AG08396 (cell line): ENCODE measurements around the gene SLC25A34.

ENCODE experiments used
- DNase-seq: peaks from one replicate; pipeline ENCODE4 v3.0.0; 2012; ENCODE audit warnings: low spot score, mixed read lengths

SLC25A34 gene

DNA sequence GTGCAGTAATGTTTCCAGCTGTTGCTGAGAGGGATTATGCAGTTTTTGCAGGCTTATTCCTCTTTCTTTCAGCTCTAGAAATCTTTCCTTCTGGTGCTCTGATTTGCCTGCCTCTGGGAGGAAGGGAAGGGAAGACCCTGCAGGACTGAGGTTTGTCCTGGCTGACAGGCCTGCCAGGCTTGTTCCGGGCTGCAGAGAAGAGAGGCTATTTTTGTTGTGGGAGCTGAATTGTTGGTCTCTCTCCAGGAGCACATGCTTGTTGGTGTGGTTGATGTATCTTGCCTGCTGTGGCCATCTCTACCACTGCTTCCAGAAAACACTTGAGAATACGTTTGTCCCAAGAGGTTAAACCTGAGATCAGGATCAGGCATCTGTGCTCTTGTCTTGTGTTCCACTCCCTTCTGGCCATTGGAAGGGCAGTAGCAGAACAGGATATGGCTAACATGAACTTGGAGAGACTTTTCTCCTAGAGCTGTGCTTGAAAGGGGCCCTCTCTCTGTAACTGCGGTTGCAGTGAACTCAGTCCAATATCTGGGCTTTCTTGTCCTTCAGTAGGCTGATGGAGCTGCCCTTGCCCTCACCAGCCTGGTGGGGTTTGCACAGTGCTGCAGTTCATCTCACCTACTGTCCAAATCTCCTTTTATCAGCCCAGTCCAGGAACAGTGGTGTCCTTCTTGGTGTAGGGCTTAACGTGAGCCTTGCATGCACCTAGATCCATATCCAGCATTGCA lies 21.5 kb upstream of the SLC25A34 start:
- DNase-seq = peak; percentile 83

DNA sequence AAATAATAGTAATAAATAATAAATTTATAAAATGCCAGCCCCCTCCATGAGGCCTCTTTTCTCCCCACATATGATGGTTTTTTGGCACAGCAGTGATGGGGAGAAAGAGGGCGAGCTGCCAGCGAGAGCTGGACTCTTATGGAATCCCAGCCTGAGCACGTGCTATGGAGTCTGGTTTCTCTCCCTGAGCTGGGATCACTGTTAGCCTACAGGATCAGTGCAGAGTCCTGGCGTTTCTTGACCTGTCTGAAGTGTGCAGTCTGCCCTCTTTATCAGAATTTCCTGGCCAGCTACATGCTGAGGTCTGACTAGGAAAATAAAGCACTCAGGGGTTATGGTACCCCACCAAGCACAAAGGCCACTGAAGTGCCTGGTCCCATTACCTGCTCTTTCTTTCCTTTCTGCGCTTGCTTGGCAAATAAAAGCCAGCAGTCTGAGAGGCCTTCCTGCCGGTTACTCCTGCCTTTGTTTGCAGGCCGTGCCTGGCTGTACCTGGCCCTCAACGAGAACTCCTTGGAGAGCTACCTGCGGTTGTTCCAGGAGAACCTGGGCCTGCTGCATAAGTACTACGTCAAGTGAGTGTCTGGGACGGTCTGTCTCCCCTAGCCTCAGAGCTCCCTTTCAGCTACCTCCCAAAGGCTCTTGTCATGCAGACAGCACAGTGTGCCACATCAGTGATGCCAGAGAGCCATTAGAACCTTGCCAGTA lies 18.5 kb upstream of the SLC25A34 start:
- no peak for DNase-seq

DNA sequence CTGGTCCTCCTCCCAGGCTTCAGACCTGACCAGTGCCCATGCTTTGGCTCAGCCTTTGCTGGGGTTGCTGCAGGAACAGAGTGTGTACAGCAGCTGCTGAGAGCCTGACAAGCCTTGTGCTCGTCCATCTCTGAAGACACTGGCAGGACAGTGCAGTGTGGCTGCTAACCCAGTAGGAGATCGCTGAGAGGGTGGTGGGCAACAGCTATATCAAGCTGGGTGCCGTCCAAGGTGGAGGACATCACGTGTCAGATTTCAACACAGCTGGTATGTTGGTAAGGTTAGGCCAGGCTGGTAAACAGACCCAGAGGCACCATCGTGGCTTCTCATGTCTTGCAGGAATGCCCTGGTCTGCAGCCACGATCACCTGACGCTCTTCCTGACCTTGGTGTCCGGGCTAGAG lies 17.9 kb upstream of the SLC25A34 start:
- no peak for DNase-seq

DNA sequence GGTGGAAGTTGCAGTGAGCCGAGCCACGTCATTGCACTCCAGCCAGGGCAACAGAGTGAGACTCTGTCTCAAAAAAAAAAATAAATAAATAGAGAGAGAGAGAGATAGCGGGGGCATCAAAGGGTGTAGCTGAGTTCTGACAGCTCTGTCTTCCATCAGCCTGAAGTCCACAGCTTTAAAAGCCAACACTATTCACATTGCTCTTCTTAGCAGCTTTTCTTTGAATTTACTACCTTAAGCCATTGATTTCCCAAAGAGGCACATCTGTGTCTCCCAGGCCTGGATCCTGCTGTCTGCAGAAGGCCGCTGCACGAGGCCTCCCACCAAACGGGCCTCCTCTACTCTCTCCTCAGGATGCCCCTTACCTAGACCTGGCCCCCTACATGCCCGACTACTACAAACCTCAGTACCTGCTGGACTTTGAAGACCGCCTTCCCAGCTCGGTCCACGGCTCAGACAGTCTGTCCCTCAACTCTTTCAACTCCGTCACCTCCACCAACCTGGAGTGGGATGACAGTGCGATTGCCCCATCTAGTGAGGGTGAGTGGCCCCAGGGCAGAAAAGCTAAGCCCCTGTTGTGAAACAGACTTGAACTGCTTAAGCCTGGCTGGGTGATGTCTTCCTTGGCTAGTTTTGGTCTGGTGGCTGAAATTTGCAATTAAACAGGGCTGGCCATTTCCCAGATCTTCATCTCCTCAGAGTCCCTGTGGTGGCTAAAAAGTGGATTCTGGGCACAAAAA lies 16.5 kb upstream of the SLC25A34 start:
- no peak for DNase-seq

DNA sequence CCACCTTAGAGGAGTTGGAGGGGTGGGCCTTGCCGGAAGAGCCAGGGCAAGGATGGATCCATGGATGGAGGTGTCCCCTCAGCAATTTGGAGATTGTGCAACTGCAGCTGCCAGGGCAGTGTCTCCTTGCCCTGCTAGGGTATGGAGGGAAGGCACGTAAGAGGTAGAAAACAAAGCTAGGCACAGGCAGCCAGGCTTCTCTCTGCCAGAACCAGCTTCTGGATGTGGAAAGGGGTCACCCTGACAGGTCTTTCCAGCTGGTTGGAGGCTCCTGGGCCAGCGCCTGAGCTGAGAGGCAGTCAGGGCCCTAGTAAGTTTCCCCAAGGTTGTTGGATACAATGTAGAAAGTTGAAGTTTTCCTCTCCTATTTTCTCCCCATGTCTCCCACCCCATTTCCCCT lies 15.2 kb upstream of the SLC25A34 start:
- no peak for DNase-seq

DNA sequence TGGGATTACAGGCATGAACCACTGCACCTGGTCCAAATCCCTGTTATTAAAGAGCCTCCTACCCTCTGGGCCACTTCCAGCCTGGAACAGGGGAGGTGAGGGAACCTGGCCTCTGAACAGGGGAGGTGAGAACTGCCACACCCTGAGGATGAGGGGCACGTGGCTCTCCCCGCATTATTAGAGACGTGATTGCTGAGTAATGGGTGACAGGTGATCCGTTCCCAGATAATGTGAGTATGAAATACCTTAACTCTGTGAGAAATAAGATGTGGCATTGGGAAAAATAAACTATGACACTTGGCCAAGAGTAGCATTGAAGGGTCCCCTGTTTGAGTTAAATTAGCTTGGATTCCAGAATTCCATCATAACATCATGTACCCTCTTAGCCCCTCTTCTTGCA lies 13.6 kb upstream of the SLC25A34 start:
- no peak for DNase-seq

DNA sequence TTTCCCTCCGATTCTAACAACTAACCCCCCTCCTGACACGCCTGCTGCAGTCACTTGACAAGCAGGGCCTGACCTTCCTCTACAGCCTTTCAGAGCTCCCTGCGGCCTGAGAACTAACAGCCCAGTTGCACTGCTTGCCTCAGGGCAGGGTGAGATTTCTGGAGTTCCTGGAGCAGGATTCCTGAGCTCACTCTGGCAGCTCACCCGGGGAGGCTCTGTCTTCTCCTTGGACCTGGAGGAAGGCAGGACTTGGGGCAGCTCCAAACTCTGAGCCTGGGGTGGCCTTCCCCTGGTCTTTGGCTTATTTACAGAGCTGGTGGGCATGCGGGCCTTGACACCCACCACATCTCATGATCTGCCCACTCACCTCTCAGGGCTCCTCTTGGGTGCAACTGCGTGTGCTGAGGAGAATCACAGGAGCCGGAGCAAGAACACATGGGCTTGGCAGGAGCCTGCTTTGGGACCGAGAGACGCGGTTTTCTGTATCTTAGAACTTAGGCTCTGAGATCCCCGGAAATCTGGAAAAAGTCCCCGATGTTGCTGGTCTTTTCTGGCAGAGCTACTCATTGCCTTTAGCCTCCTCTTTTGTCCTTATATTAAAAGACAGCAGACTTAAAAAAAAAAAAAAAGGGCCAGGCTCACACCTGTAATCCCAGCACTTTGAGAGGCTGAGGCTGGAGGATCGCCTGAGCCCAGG lies 13.1 kb upstream of the SLC25A34 start:
- no peak for DNase-seq

DNA sequence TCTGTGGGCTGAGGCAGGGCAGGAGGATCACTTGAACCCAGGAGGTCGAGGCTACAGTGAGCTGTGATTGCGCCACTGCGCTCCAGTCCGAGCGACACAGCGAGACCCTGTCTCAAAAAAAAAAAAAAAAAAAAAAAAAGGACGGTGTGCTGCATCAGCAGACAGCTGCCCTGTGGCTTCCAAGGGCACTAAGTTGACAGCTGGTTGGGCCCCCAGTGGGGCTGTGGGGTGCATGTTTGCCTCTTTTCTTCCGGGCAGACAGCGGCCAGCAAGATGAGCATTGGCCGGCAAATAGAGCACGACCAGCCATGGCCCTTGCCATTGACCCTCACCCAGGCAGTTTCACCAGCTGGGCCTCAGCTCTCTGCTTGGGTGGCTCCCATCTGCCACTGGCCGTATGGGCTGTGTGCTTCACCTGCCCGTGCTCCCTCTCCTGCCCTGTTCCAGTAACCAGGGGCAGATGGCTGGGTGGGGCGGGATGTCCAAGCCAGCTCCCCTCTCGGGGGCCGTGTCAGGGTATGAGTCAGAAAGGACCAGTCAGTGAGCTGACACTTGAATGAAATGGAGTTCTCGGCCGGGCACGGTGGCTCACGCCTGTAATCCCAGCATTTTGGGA lies 12.3 kb upstream of the SLC25A34 start:
- no peak for DNase-seq

DNA sequence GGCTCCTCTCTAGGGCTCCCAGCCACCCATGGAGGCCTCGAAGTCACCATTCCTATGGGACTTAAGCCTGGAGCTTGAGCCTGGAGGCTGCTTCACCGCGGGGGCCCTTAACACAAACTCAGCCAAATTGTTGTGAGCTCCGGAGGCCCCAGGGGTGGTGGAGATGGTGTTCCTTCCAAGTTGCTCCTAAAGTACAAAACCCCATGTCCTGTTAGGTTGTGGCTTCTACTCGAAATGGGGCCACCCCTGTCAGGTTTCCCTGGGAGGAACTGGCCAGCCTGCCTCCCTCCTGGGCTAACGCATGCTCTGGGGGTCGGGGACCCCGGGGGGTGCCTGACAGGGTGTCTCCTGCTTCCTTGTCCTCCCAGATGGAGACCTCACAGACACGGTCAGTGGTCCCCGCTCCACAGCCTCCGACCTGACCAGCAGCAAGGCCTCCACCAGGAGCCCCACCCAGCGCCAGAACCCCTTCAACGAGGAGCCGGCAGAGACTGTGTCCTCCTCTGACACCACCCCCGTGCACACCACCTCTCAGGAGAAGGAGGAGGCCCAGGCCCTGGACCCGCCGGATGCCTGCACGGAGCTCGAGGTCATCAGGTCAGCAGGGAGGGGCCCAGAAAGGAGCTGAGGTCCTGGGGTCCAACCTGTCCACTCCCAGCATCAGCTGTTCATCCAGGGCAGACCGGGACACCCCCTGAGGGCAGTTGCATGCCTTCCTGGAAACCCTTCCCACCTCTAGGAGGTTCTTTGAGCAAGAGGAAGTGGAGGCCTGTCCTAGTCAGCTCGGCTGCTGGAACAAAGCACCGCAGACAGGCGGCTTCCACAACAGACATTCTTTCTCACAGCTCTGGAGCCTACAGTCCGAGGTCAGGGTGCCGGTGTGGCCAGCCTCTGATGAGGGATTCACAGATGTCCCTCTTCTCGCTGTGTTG lies 10.8 kb upstream of the SLC25A34 start:
- no peak for DNase-seq

DNA sequence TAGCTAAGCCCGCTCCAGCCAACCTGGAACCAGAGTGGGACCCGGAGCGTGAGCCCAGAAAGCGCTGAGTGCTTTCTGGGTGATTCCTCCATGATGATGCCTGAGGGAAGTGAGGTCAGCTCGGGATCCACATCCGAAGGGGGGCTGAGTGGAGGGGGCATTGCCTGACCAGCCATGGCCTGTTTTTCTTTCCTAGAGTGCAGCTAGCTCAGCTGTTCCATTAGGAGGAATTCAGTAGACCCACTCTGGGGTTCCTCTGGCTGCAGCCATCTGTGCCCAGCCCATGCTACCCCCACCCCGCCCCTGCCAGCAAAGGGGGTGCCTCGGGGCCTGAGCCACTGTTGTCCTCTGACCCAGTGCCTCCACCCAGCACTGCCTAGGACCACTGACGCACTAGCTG lies 9.6 kb upstream of the SLC25A34 start:
- DNase-seq = no peak

DNA sequence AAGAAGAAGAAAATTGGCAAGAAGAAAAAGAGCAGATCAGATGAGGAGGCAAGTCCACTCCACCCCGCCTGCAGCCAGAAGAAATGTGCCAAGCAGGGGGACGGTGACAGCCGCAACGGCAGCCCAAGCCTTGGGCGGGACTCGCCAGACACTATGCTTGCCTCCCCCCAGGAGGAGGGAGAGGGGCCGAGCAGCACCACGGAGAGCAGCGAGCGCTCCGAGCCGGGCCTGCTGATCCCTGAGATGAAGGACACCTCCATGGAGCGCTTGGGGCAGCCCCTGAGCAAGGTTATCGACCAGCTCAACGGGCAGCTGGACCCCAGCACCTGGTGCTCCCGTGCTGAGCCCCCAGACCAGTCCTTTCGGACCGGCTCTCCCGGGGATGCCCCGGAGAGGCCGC lies 9.0 kb upstream of the SLC25A34 start:
- DNase-seq = no peak

DNA sequence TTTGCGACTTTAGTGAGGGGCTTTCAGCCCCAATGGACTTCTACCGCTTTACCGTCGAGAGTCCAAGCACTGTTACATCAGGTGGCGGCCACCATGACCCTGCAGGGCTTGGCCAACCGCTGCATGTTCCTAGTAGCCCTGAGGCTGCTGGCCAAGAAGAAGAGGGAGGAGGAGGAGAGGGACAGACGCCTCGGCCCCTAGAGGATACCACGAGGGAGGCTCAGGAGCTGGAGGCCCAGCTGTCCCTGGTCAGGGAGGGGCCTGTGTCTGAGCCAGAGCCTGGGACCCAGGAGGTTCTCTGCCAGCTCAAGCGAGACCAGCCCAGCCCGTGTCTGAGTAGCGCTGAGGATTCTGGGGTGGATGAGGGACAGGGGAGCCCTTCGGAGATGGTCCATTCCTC lies 8.6 kb upstream of the SLC25A34 start:
- DNase-seq = no peak

DNA sequence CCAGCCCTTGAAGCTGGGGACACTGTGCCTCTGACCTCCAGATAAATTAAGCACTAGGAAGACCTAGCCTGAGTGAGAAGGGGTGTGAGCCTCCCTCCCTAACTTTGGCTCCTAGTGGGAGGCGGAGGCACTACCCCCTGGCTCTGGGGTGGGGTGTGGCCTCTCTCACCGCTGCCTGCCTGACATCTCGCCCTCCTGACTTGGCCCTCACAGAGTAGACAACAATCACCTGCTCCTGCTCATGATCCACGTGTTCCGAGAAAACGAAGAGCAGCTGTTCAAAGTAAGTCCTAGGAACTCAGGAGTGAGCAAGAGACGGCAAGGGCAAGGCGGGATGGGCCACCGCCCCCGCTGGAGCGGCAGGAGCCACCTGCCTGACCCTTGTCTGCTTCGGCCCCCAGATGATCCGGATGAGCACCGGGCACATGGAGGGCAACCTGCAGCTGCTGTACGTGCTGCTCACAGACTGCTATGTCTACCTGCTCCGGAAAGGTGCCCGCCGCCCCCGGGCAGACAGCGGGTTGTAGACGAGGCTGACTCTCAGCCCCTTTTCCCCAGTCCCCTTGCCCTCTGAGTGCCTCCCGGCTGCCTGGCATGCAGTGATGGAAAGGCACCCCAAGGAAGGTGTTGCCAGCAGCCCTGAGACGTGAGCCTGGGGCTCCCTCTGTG lies 8.1 kb upstream of the SLC25A34 start:
- no peak for DNase-seq

DNA sequence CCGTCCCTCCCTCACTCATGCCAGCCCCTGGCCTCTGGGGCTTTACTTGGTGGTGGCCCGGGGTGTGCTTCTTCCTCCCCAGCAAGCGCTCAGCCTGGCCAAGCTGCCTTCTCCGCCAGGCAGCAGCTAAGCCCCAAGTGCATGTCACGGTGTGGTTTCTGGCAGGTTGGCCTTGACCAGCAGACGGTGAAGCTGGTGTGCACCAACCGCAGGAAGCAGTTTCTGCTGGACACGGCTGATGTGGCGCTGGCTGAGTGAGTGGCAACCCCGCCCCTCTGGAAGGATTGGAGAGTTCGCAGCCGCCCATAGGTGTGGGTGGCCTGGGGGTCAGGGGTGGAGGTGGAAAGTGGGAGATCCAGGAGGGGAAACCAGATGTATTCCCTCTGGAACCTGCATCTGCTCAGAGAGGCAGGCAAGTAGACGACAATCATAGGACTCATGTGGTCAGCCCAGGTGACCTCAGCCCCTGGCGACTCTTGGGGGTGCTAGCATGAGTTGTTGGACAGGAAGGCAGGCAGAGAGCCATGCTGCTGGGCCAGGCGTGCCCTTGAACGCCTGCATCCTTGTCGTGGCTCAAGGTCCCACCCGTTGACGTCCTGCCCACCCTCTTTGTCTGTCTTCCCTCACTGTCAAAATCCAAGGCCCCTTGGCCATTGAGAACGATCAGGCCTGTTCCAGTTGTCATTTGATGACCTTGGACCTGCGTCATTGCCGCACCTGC lies 7.0 kb upstream of the SLC25A34 start:
- no peak for DNase-seq

DNA sequence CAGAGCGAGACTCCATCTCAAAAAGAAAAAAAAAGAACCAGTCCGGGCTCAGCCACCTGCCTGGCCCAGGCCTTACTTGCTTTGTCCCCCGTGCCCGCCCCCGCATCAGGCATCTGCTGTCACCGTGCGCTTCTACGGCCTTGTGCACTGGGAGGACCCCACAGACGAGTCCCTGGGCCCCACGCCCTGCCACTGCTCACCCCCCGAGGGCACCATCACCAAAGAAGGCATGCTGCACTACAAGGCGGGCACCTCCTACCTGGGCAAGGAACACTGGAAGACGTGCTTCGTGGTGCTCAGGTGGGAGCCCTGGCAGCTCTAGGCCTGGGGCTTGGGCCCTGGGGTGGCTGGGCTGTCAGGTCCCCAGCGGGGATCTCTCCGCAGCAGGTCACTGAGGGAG lies 5.6 kb upstream of the SLC25A34 start:
- no peak for DNase-seq

DNA sequence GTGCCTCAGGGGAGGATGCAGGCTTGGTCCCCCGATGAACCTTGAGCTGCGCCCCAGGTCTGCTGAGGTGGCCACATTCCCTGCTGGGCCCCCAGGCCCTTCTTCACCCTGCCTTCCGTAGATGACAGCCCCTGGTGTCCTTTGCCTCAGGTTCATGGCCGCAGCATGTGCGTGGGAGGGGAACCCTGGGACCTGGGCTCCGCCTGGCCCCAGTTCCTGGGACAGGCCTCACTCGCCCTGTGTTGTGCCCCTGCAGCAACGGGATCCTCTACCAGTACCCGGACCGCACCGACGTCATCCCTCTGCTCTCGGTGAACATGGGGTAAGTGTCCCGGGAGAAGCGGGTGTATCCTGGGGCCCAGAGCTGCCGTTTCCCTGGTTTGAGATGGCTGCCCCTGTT lies 5.1 kb upstream of the SLC25A34 start:
- no peak for DNase-seq

DNA sequence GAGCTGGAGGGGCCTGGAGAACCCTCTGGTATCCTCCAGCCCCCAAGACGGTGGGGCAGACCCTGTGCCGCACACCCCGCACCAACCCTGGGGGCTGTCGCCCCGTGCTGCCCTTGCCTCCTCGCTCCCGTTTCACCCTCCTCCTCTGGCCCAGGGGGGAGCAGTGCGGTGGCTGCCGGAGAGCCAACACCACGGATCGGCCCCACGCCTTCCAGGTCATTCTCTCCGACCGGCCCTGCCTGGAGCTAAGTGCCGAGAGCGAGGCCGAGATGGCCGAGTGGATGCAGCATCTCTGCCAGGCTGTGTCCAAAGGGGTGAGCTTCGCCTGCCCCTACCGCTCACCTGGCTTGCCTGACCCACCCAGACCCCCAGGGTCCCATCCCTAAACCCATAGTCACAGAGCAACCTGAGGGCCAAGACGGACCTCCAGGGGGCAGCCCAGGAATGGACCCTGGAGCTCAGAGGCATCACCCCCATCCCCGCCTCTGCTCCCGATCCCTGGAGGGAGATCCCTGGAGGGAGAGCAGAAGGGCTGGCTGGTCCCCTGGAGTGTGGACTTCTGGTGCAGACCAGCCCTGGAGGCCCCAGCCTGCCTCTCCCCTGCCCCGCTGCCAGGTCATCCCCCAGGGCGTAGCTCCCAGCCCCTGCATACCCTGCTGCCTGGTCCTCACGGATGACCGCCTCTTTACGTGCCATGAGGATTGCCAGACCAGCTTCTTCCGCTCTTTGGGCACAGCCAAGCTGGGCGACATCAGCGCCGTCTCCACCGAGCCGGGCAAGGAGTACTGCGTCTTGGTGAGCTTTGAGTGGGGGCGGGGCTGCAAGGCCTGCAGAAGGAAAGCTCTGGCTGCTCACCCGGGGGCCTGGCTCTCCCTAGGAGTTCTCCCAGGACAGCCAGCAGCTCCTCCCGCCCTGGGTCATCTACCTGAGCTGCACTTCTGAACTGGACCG lies 4.0 kb upstream of the SLC25A34 start:
- DNase-seq = no peak

DNA sequence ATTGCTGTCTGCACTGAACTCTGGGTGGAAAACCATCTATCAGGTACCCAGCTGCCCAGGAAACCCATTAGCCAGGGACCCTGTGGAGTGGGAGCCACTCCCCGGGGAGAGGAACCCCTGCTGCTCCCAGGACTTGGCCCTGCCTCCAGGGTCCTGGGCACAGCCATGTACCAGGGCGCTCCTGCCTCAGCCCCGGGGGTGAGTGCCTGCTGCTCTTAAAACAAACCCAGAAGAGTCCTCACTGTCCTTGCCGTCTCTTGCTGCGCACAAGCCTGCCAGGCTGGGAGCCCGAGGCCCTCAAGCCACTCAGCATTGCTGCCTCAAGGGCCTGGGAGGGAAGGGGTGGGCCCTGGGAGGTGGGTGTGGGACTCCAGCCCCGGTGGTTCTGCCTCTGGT lies 3.4 kb upstream of the SLC25A34 start:
- DNase-seq = no peak
